GM18861 (cell line): ENCODE data around the gene SLC1A1.

Source experiments
- ATAC-seq: cut with Tn5 transposase; IDR thresholded peaks from one replicate; pipeline ENCODE4 v1.9.1; 2021; ENCODE audit not compliant: unreplicated experiment

The SLC1A1 gene

GRCh38 chr9:4614627-4615026 lies 124.4 kb downstream of the SLC1A1 start:
- no peak for ATAC-seq

- no peak for ATAC-seq
Observed at GRCh38 chr9:4615251-4615650, 125.0 kb downstream of the SLC1A1 start.

GRCh38 chr9:4615778-4616177 lies 125.5 kb downstream of the SLC1A1 start:
- no peak for ATAC-seq

- ATAC-seq, result no peak
Observed at GRCh38 chr9:4617752-4618151, 127.5 kb downstream of the SLC1A1 start.

- ATAC-seq, result no peak
Observed at GRCh38 chr9:4618700-4619099, 128.4 kb downstream of the SLC1A1 start.

GRCh38 chr9:4620057-4620765 lies 129.9 kb downstream of the SLC1A1 start:
- ATAC-seq, result no peak

GRCh38 chr9:4620881-4621555 lies 130.8 kb downstream of the SLC1A1 start:
- ATAC-seq, result no peak

GRCh38 chr9:4622016-4622415 lies 131.7 kb downstream of the SLC1A1 start:
- ATAC-seq, result no peak

GRCh38 chr9:4630836-4631235 lies 140.6 kb downstream of the SLC1A1 start:
- ATAC-seq, result no peak
